CD4-positive, alpha-beta T cell treated with Interleukin-17A for 1 hour (primary cell): ENCODE results near the gene LAMA3.

Experiments used
- DNase-seq: peaks from one replicate; pipeline ENCODE4 v3.0.0-alpha.2; 2020

The LAMA3 gene

DNA sequence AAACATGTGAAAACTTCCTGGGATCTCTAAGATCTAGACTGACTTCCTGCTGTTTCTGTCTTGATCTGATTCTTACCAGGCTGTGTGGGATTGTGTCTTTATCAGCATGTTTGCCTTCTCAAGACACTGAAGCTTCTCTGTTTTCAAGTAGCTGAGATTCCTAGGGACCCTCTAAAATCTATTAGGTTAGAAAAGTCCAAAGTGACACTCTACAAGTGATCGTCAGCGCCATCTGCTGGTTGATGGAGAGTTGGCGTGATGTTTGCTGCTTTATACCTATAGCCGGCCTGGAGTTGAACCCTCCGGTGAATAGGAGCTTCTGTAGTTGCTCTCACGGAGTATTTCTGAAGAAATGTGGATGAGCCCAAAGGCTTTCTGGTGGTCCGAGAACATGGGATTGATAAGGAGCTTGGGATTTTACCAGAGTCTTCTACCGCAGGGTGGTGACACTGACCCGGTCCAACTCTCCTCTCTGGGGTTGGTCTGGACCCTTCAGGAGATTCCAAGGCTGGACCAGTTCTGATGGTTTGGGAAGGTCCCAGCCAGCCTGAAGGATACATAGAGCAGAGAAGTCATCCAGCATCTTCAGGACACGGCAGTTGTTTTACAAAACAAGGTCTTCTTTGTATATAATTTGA lies 229.3 kb downstream of the LAMA3 start:
- peak; percentile 83 for DNase-seq

- no peak for DNase-seq
These were observed 230.8 kb downstream of the LAMA3 start for GRCh38 chr18:23920054-23920453.

GRCh38 chr18:23921716-23922285 lies 232.5 kb downstream of the LAMA3 start:
- no peak for DNase-seq

DNA sequence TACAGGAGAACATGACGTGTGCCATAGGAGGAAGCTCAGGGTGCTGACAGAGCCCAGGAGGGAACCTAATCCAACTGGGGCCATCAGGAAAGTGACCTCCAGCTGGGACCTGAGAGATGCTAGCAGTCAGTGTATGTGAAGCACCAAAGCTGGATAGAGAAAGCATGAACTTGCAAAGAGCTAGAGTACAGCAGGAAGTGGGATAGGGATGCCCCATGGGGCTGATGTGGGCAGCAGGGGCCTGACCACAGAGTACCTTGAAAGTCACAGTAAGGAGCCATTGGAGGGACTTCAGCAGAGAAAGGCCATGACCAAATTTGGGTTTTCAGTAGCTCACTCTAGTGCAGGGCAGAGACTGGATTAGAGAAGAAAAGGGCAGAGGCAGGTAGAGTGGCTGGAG lies 233.7 kb downstream of the LAMA3 start:
- DNase-seq: no peak

GRCh38 chr18:23924813-23925212 lies 235.6 kb downstream of the LAMA3 start:
- no peak for DNase-seq

GRCh38 chr18:23926571-23926970 lies 237.3 kb downstream of the LAMA3 start:
- DNase-seq: no peak

DNA sequence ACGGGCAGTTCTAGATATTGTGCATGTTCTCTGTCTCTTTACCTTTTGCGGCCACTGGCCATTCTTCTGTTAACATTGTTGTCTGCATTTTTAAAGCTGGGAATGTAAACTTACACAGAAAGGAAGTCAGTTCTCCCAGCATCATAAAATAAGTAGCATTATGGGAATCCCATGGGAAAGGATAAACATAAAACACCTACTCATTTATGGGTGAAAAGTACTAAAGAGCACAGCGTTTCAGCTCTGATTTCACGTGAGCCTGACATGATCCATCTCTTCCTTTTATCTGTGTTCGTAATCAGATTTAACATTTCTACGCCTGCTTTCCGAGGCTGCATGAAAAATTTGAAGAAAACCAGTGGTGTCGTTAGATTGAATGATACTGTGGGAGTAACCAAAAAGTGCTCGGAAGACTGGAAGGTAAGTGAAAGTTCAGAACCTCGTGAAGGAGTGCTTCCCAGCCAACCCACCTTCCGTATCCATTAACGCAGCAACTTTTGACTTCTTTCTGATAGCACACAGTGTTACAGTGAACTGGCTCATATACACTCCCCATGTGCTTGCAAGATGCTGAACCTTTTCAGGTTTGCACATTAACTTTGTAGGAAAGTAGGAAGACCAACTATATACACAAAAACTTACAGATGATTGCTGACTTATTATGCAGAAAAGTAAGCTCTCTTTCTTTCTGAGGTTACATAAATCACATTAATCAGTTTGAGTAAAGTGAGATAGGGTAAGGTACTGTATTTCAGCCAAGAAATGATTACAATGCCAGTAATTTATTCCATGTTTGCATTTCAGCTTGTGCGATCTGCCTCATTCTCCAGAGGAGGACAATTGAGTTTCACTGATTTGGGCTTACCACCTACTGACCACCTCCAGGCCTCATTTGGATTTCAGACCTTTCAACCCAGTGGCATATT lies 238.8 kb downstream of the LAMA3 start:
- no peak for DNase-seq

- DNase-seq: no peak
These were observed 240.2 kb downstream of the LAMA3 start for GRCh38 chr18:23929362-23929930.

DNA sequence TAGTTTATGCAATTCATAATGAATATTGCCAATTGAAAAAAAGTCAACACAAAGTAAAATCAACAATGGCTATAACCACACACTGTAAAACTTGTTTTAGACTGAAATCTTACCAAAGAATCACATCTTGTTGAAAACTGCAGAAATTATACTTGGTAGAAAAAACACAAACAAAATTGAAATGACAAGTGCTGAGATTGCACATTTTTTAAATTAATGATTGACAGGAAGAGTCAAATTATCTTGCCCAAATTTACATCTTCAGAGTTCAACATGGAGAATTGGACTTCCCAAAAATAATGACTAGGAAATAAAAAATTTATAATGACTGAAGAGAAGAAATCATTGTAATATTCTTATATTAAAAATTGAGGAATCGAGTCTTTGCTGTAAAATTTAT lies 240.7 kb downstream of the LAMA3 start:
- DNase-seq: no peak

- DNase-seq: no peak
These were observed 243.3 kb downstream of the LAMA3 start for GRCh38 chr18:23932385-23933067.

DNA sequence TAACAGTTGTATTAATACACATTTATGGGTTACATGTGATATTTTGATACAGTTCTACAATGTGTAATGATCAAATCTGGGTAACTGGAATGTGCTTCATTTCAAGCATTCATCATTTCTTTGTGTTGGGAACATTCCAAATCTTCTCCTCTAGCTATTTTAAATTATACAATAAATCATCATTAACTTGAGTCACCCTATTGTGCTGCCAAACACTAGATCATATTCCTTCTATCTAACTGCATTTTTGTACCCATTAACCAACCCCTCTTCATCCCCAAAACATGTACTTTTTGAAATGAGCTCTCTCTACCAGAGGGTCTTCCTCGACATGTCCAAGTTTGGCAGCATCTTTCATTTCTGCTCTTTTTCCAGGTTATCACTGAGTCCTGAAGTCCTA lies 244.2 kb downstream of the LAMA3 start:
- no peak for DNase-seq

- no peak for DNase-seq
These were observed 245.0 kb downstream of the LAMA3 start for GRCh38 chr18:23934252-23934651.

- DNase-seq: no peak
These were observed 245.6 kb downstream of the LAMA3 start for GRCh38 chr18:23934863-23935262.

DNA sequence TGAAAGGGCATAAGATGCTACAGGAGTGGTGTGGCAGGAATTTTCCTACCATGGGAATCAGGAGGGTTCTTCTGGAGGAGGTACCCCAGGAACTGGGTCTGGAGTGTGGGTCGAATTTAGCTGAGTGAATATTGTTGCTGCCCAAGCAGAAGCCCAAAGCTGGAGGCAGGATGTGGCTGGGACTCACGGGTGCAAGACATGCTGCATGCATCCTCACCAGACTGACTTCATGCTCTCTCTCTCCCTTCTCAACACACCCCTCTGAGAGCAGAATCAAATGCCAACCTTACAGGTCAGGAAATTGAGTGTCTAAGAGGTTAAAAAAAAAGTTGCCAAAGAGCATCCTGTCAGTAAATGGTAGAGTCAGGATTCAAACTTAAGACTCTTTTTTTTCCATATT lies 246.6 kb downstream of the LAMA3 start:
- peak; percentile 26 for DNase-seq

GRCh38 chr18:23936381-23936958 lies 247.2 kb downstream of the LAMA3 start:
- no peak for DNase-seq

DNA sequence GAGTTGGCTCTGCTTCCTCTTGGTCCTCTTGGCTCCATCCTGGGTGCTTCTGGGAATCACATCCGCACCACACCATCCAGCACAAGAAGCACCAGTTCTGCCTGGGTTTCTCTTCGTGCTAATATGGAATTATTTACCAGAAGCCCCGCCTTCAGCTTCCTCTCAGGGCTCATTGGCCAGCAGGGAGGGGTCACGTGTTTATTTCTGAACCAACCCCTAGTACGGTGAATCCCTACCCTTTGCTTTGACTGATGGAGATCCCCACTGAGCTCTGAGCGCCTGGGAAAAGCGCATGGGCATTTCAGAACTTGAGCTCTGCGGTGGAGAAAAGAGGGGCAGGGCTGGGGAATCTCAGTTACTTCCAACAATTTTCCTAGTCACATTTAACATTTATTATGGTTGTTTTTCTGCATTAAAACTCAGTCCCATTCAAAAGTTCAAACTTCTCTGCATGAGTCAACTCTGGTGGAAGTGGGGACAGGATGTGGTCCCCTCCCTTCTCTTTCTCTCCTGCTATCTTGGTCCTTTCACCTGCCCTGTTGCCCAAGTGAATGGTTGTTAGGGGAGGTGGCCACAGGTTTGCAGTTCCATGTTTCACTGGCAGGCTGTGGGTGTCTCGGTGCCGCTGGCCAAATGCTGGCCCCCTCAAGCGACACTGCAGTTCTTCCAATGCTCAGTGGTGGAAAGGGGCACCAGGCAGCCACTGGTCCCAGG lies 248.9 kb downstream of the LAMA3 start:
- peak; percentile 22 for DNase-seq

DNA sequence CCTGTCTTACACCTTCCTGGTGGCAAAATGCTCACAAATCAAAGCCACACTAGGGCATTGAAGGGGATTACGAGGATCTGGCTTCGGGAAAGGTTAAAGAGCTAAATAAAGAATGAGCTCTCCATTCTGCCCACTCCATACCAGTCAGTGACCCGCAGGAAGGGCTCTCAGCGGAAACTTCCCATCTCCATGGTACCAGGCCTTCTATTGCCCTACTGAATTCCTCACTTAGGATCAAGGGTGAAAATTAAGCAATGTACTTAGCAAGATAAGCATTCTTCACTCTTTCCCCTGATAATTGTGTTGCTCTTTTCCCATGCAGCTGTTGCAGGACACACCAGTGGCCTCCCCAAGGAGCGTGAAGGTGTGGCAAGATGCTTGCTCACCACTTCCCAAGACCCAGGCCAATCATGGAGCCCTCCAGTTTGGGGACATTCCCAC lies 249.7 kb downstream of the LAMA3 start:
- DNase-seq: no peak

DNA sequence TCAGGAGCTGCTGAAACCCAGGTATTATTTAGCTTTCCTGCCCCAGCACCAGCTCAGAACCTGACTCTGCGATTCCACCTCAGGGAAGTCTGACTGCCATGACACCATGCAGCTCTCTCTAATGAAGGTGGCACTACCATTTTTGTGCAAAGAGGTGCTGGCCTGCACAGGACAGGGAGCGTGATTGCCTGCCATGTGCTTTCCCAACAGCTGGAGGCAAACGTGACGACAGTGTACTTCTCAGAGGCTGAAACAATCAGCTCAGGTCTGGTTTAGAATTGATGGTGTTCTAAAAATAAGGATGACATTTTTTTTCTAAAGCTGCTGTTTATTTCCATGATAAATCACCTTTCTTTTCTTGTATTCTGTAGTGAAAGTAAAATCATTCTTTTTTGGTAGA lies 250.1 kb downstream of the LAMA3 start:
- DNase-seq: no peak

DNA sequence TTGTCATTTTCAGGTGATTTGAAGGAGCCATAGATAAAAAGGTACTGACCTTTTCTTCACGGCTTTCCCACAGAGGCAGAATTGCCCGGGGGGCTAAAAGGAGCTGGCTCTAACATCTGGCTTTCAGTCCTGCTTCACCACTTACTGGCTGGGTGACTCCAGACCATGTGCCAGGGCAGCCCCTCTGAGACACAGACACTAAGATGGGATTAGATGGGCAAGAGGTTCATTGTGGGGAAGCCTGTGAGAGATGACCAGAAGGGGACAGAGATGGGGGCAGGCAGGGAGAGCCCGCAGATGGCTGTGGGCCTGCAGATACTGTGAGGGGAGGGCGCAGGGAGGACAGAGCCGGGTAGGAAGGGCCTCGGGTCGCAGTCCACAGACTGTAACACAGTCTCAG lies 250.6 kb downstream of the LAMA3 start:
- no peak for DNase-seq

GRCh38 chr18:23941791-23942190 lies 252.5 kb downstream of the LAMA3 start:
- no peak for DNase-seq

DNA sequence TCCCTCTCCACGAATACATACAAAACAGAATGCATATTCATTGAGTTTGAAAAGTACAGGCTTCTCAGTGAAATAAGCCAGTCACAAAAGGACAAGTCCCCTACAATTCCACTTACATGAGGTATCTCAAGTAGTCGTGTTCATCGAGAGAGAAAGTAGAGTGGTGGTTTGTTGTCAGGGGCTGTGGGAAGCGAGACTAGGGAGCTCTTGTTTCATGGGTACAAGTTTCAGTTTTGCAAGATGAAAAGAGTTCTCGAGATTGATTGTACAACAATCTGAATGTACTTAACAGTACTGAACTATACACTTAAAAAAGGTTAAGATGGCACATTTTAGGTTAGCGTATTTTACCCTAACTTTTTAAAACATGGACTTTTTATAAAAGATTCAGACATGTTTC lies 253.9 kb downstream of the LAMA3 start:
- DNase-seq: no peak
